PC-3 (cell line): ENCODE measurements around the gene ALKBH3. TPM values are rescaled to one million over a fixed set of nuclear protein-coding genes. Genes with fewer than 3 reads are reported as not detected.

Experiments
- ATAC-seq: fragments of 200-7000 bp; cut with Tn5 transposase; 2 replicates; pipeline ENCODE4 v1.9.1; 2020; ENCODE audit warnings: mild to moderate bottlenecking, moderate library complexity
- BruUV-seq: library from RNA; stranded (reverse); fragments of 400-500 nt; replicated peaks from 2 replicates; lab custom pipeline; 2021; lab: Mats Ljungman, UMichigan
- CTCF ChIA-PET: fragments of 300-600 bp; sonication (Branson Sonifier 250); formaldehyde crosslinking; loops from one replicate; lab custom pipeline; 2022; ENCODE audit warnings: antibody characterized with exemption; lab: Charles Lee
- POLR2A ChIA-PET: fragments of 300-600 bp; sonication (Branson Sonifier 250); formaldehyde crosslinking; loops from one replicate; lab custom pipeline; 2022; ENCODE audit warnings: antibody characterized with exemption; ENCODE audit not compliant: unreplicated experiment; lab: Charles Lee
- DNase-seq: peaks from one replicate; pipeline ENCODE4 v3.0.0-alpha.2; 2015
- H2AFZ ChIP-seq: fragments of 300-600 bp; sonication (generic); 2 replicates; pipeline ENCODE4 v1.6.0; 2016; ENCODE audit warnings: antibody characterized with exemption, low read length
- H3F3A ChIP-seq: fragments of 300-600 bp; sonication (generic); one replicate; pipeline ENCODE4 v1.6.0; 2017; ENCODE audit warnings: antibody characterized with exemption, low read length, control low read depth, mild to moderate bottlenecking; ENCODE audit not compliant: unreplicated experiment
- H3K27ac ChIP-seq: fragments of 300-600 bp; sonication (generic); 2 replicates; pipeline ENCODE4 v1.5.1; 2016; ENCODE audit warnings: mild to moderate bottlenecking, low read length
- H3K27me3 ChIP-seq: fragments of 300-600 bp; sonication (generic); 2 replicates; pipeline ENCODE4 v1.6.1; 2016; ENCODE audit warnings: low read length, mixed read lengths
- H3K36me3 ChIP-seq: fragments of 300-600 bp; sonication (generic); 2 replicates; pipeline ENCODE4 v1.6.1; 2016; ENCODE audit warnings: low read depth, mixed run types, low read length, mixed read lengths
- H3K4me1 ChIP-seq: fragments of 300-600 bp; sonication (generic); 2 replicates; pipeline ENCODE4 v1.5.1; 2016; ENCODE audit warnings: low read length; ENCODE audit not compliant: insufficient read depth
- H3K4me2 ChIP-seq: fragments of 300-600 bp; sonication (generic); 2 replicates; pipeline ENCODE4 v1.6.0; 2016; ENCODE audit warnings: low read length
- H3K4me3 ChIP-seq: fragments of 300-600 bp; sonication (generic); 2 replicates; pipeline ENCODE4 v1.5.1; 2016; ENCODE audit warnings: mild to moderate bottlenecking, low read length, mixed read lengths
- H3K79me2 ChIP-seq: fragments of 300-600 bp; sonication (generic); 2 replicates; pipeline ENCODE4 v1.6.1; 2017; ENCODE audit warnings: low read length, mixed read lengths
- H3K9ac ChIP-seq: fragments of 300-600 bp; sonication (generic); 2 replicates; pipeline ENCODE4 v1.6.0; 2016; ENCODE audit warnings: mild to moderate bottlenecking, low read length
- H3K9me2 ChIP-seq: fragments of 300-600 bp; sonication (generic); replicated peaks from 2 replicates; pipeline ENCODE4 v1.6.1; 2016; ENCODE audit warnings: mixed run types, low read length, mixed read lengths
- H3K9me3 ChIP-seq: fragments of 300-600 bp; sonication (generic); 2 replicates; pipeline ENCODE4 v1.6.1; 2016; ENCODE audit warnings: low read length, mixed read lengths
- H4K20me1 ChIP-seq: fragments of 300-600 bp; sonication (generic); 2 replicates; pipeline ENCODE4 v1.6.1; 2016; ENCODE audit warnings: low read length, mixed read lengths
- CTCF ChIP-seq: fragments of 300-600 bp; sonication (generic); conservative IDR thresholded peaks from 2 replicates; pipeline ENCODE4 v1.5.1; 2017; ENCODE audit warnings: antibody characterized with exemption, low read depth, mild to moderate bottlenecking, low read length
- EZH2 ChIP-seq: fragments of 300-600 bp; sonication (generic); IDR thresholded peaks from one replicate; pipeline ENCODE4 v1.6.1; 2017; ENCODE audit warnings: antibody characterized with exemption, mild to moderate bottlenecking, low read length; ENCODE audit not compliant: unreplicated experiment
- EZH2phosphoT487 ChIP-seq: fragments of 300-600 bp; sonication (generic); IDR thresholded peaks from 2 replicates; pipeline ENCODE4 v1.6.1; 2018; ENCODE audit warnings: mild to moderate bottlenecking, antibody characterized with exemption, low read length, borderline replicate concordance
- intact Hi-C: fragments of 100-400 bp; cut with micrococcal nuclease; formaldehyde crosslinking; loops from 2 replicates; pipeline ENCODE4 v1.9.0; 2023
- total RNA-seq: library from RNA; depleted of rRNA; stranded (reverse); fragments of >200 nt; gene quantifications from 2 replicates; pipeline ENCODE4 v1.2.3, GENCODE V29; 2014

ALKBH3 gene
- total RNA-seq, 1 experiment from 2014 or later, result 55.5 TPM

- Histone ChIP-seq H3K9me3 (no peaks in the 10 kb centered on the region), H2AFZ (no peak overlapping the region), H3K36me3 (peaks cover 3% of the 10 kb centered on the region), H3F3A (no peaks in the 10 kb centered on the region), H3K27me3 (no peaks in the 10 kb centered on the region), H3K9me2 (no peaks in the 10 kb centered on the region), H3K4me2 (no peak overlapping the region), H4K20me1 (no peaks in the 10 kb centered on the region), H3K79me2 (no peaks in the 10 kb centered on the region), H3K4me1 (no peaks in the 10 kb centered on the region), H3K4me3 (no peak overlapping the region), H3K9ac (no peak overlapping the region), H3K27ac (no peak overlapping the region)
- TF ChIP-seq CTCF (no peak), EZH2phosphoT487 (no peak), EZH2 (no peak)
- ChIA-PET CTCF (no interaction called here), POLR2A (no interaction called here)
- DNase-seq (no peak), ATAC-seq (no peak)
- BruUV-seq, result no TSS peak
- intact Hi-C loops, result no loop called here
Measured at GRCh38 chr11:43856993-43857392, 23.6 kb upstream of the ALKBH3 start.

GRCh38 chr11:43861141-43861540 lies 19.5 kb upstream of the ALKBH3 start:
- POLR2A ChIA-PET, result no interaction called here
- TF ChIP-seq EZH2phosphoT487 (no peak), CTCF (no peak), EZH2 (no peak)
- Histone ChIP-seq H3K9ac (no peak overlapping the region), H3F3A (no peaks in the 10 kb centered on the region), H3K4me1 (no peaks in the 10 kb centered on the region), H3K36me3 (no peaks in the 10 kb centered on the region), H3K27me3 (no peaks in the 10 kb centered on the region), H3K9me2 (no peaks in the 10 kb centered on the region), H3K4me2 (no peak overlapping the region), H3K9me3 (no peaks in the 10 kb centered on the region), H3K4me3 (no peak overlapping the region), H3K79me2 (no peaks in the 10 kb centered on the region), H2AFZ (no peak overlapping the region), H3K27ac (no peak overlapping the region), H4K20me1 (no peaks in the 10 kb centered on the region)
- DNase-seq, result no peak
- CTCF ChIA-PET, result no interaction called here
- intact Hi-C loops, result no loop called here
- no TSS peak for BruUV-seq
- no peak for ATAC-seq

- BruUV-seq, result no TSS peak
- ChIA-PET POLR2A (no interaction called here), CTCF (interaction anchor here (0.7 kb wide), 1 partner anchor 36 kb away, joined by 3 read pairs; no protein-coding TSS in a partner anchor)
- H3K27me3 ChIP-seq, result no peaks in the 10 kb centered on the region
- no peaks in the 10 kb centered on the region for H3K9me2 ChIP-seq
- no peaks in the 10 kb centered on the region for H3K36me3 ChIP-seq
- no peaks in the 10 kb centered on the region for H3F3A ChIP-seq
- intact Hi-C loops, result no loop called here
- H3K9me3 ChIP-seq, result no peaks in the 10 kb centered on the region
- H3K4me3 ChIP-seq, result no peak overlapping the region
- ATAC-seq (no peak), DNase-seq (no peak)
- H3K4me1 ChIP-seq, result peaks cover 7% of the 10 kb centered on the region; the same call in 1 of the 2 replicates
- TF ChIP-seq EZH2phosphoT487 (no peak), CTCF (no peak), EZH2 (no peak)
- no peak overlapping the region for H3K4me2 ChIP-seq
- H2AFZ ChIP-seq, result no peak overlapping the region
- H3K27ac ChIP-seq, result no peak overlapping the region
- H3K9ac ChIP-seq, result no peak overlapping the region
- no peaks in the 10 kb centered on the region for H3K79me2 ChIP-seq
- no peaks in the 10 kb centered on the region for H4K20me1 ChIP-seq
Measured at GRCh38 chr11:43866520-43866919, 14.1 kb upstream of the ALKBH3 start.
